Glutamatergic neuron (in vitro differentiated cells): ENCODE data around the gene SH2D1B. TPM values are rescaled to one million over a fixed set of nuclear protein-coding genes. Genes with fewer than 3 reads are reported as not detected.

Source experiments
- DNase-seq: peaks from one replicate; pipeline ENCODE4 v3.0.0; 2022
- H3K27ac Mint-ChIP-seq: one replicate; pipeline ENCODE4 v1.8.0; 2020; ENCODE audit warnings: mild to moderate bottlenecking, mixed read lengths, inconsistent platforms; ENCODE audit not compliant: unreplicated experiment
- H3K27me3 Mint-ChIP-seq: one replicate; pipeline ENCODE4 v1.8.0; 2020; ENCODE audit warnings: mild to moderate bottlenecking, moderate library complexity, mixed read lengths, inconsistent platforms; ENCODE audit not compliant: unreplicated experiment
- H3K36me3 Mint-ChIP-seq: one replicate; pipeline ENCODE4 v1.8.0; 2020; ENCODE audit warnings: mild to moderate bottlenecking, mixed read lengths, inconsistent platforms; ENCODE audit not compliant: unreplicated experiment
- H3K4me1 Mint-ChIP-seq: one replicate; pipeline ENCODE4 v1.8.0; 2020; ENCODE audit warnings: mild to moderate bottlenecking, low read depth, mixed read lengths, inconsistent platforms; ENCODE audit not compliant: unreplicated experiment
- H3K4me3 Mint-ChIP-seq: one replicate; pipeline ENCODE4 v1.8.0; 2020; ENCODE audit warnings: mild to moderate bottlenecking, mixed read lengths, inconsistent platforms; ENCODE audit not compliant: unreplicated experiment
- H3K9me3 Mint-ChIP-seq: one replicate; pipeline ENCODE4 v1.8.0; 2020; ENCODE audit warnings: mild to moderate bottlenecking, moderate library complexity, mixed read lengths, inconsistent platforms; ENCODE audit not compliant: unreplicated experiment
- total RNA-seq: library from RNA; stranded (reverse); fragmentation: NEBNext Ultra II Directional; extraction: Animal tissue kit (Norgen Biotek cat#: 25700); gene quantifications from one replicate; pipeline ENCODE4 v1.2.1, GENCODE V29; 2021; ENCODE audit not compliant: unreplicated experiment
- TF ChIP-seq, protein P1 (sequence below): fragments of 200-600 bp; sonication (generic); IDR thresholded peaks from one replicate; pipeline ENCODE4 v1.5.0; 2021; ENCODE audit not compliant: partially characterized antibody, unreplicated experiment

SH2D1B gene
- total RNA-seq, 1 donor from 2014 or later: not detected

DNA sequence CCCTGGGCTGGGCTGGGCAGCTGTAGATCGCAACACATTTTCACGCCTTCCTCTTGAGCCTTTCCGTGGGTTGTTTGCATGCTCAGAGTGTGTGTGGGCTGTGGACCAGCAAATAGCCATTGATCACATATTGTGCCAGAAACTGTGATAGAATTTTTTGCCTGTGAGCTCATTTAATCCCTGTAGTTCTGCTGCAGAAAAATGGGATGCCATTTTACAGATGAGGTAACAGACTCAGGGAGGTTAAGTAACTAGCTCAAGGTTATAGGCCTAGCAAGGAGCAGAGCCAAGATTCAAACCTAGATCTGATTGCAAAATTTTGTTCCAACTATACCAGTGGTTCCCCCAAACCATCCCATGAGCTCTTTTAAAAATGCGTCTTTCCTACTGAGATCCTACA is 45.8 kb downstream of the SH2D1B start:
- H3K36me3 Mint-ChIP-seq: no peaks in the 10 kb centered on the region
- no peak for DNase-seq
- TF ChIP-seq, protein P1, sequence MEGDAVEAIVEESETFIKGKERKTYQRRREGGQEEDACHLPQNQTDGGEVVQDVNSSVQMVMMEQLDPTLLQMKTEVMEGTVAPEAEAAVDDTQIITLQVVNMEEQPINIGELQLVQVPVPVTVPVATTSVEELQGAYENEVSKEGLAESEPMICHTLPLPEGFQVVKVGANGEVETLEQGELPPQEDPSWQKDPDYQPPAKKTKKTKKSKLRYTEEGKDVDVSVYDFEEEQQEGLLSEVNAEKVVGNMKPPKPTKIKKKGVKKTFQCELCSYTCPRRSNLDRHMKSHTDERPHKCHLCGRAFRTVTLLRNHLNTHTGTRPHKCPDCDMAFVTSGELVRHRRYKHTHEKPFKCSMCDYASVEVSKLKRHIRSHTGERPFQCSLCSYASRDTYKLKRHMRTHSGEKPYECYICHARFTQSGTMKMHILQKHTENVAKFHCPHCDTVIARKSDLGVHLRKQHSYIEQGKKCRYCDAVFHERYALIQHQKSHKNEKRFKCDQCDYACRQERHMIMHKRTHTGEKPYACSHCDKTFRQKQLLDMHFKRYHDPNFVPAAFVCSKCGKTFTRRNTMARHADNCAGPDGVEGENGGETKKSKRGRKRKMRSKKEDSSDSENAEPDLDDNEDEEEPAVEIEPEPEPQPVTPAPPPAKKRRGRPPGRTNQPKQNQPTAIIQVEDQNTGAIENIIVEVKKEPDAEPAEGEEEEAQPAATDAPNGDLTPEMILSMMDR: no peak
- H3K4me1 Mint-ChIP-seq: peaks cover 7% of the 10 kb centered on the region
- H3K9me3 Mint-ChIP-seq: no peaks in the 10 kb centered on the region
- no peak overlapping the region for H3K27ac Mint-ChIP-seq
- H3K4me3 Mint-ChIP-seq: no peak overlapping the region
- H3K27me3 Mint-ChIP-seq: peaks cover 3% of the 10 kb centered on the region

DNA sequence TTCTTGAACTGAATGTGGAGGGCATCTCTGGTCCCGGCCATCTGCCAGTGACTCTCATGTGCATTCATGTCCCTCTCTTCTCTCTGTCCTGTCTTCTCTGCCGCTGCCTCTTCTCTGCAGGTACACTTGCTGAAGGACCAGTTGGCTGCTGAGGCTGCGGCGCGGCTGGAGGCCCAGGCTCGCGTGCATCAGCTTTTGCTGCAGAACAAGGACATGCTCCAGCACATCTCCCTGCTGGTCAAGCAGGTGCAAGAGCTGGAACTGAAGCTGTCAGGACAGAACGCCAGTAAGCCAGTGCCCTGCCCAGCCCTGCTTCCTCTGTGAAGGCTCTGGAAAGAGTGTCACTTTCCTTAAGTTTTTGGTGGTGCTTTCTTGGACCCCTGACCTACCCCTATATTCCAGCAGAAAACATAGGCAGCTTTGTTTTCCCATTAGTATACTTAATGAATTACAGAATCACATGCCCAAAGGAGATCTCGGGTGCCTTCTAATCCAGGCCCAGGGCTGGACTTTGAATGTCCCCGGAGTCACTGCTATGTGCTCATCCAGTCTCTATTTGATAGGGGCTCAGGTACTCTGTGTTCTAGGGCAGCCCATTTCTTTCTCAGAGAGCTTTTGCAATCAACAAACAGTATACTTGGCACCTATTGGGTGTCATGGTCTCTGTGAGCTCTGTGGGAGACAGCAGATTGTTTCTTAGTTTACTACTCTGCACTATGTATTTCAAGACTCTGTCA is 46.5 kb downstream of the SH2D1B start:
- no peaks in the 10 kb centered on the region for H3K36me3 Mint-ChIP-seq
- peaks cover 3% of the 10 kb centered on the region for H3K27me3 Mint-ChIP-seq
- no peaks in the 10 kb centered on the region for H3K9me3 Mint-ChIP-seq
- H3K4me3 Mint-ChIP-seq: no peak overlapping the region
- no peak for DNase-seq
- TF ChIP-seq, protein P1: no peak
- no peak overlapping the region for H3K27ac Mint-ChIP-seq
- peaks cover 7% of the 10 kb centered on the region for H3K4me1 Mint-ChIP-seq

DNA sequence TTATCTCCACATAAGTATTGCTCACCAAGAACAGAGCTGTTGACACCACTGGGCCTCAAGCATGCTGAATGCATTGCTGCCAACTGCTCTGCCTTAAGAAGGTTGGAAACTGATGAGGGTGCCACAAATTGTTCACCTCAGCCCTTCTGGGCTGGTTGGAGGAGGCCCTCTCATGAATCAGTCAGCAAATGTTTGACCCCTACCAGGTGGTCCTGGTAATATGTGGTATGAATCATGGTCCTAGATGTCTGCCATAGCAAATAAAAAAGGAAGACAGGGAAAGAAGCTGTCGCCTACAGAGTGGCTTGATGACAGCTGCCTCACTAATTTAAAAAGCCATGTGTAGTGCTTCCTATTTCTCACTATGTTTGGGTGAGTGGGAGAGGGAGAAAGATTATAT is 47.4 kb downstream of the SH2D1B start:
- no peaks in the 10 kb centered on the region for H3K9me3 Mint-ChIP-seq
- no peaks in the 10 kb centered on the region for H3K36me3 Mint-ChIP-seq
- TF ChIP-seq, protein P1: no peak
- H3K4me3 Mint-ChIP-seq: no peak overlapping the region
- no peak for DNase-seq
- peaks cover 3% of the 10 kb centered on the region for H3K27me3 Mint-ChIP-seq
- H3K27ac Mint-ChIP-seq: no peak overlapping the region
- peaks cover 7% of the 10 kb centered on the region for H3K4me1 Mint-ChIP-seq

DNA sequence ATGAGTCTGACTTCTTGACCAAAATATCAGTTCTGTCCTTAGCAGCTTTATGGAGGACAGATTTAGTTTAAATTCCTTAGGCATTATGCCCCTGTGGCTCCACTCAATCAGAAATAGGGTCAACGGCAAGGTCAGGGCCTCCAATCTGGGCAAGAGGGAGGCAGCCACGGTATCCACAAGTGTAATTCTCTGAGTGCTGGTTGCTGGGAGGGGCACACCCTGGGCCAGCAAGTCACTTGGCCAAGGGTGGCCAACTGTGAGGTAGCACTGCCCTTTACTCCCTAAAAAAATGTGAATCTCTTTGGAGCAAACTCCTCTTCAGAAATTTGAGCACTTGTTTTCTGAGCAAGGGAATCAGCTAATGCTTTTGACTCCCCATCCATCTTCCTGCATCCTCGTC is 48.1 kb downstream of the SH2D1B start:
- H3K4me1 Mint-ChIP-seq: peaks cover 7% of the 10 kb centered on the region
- H3K27ac Mint-ChIP-seq: no peak overlapping the region
- TF ChIP-seq, protein P1: no peak
- no peaks in the 10 kb centered on the region for H3K9me3 Mint-ChIP-seq
- H3K36me3 Mint-ChIP-seq: no peaks in the 10 kb centered on the region
- peaks cover 3% of the 10 kb centered on the region for H3K27me3 Mint-ChIP-seq
- H3K4me3 Mint-ChIP-seq: no peak overlapping the region
- no peak for DNase-seq

DNA sequence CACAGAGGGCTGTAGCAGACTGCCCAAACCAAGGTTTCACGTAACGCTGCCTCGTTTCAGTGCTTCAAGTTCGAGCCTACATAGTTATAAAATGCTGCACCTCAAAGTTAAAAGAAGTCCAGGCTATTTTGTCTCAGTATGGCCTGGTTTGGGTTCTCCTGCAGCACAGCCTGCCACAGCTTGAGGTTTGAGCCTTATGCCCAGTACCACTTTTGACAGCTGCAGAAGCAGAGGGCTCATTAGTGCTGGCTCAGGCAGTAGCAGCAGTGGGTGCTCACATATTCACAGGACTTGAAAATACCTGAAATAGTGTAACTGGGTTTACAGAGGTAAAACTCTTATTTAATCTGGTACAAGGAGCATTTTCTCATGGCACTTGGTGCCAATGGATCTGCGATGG is 50.6 kb downstream of the SH2D1B start:
- no peak overlapping the region for H3K27ac Mint-ChIP-seq

More for the DNA sequence above, 50.6 kb downstream of the SH2D1B start:
- Mint-ChIP-seq H3K4me3 (no peak overlapping the region), H3K36me3 (no peaks in the 10 kb centered on the region), H3K9me3 (no peaks in the 10 kb centered on the region), H3K27me3 (peaks cover 3% of the 10 kb centered on the region), H3K4me1 (no peaks in the 10 kb centered on the region)
- DNase-seq: no peak
- TF ChIP-seq, protein P1: no peak
